ENCODE results near the gene TTC38.
"Not testable (repeated sequence)": the region's sequence is repeated elsewhere in the genome, so short reads cannot be mapped to it uniquely, and the experiment has no call there.

Gene TTC38

GRCh38 chr22:46247443-46247975 is 20.3 kb upstream of the TTC38 start:
- no peak for DNase-seq

DNA sequence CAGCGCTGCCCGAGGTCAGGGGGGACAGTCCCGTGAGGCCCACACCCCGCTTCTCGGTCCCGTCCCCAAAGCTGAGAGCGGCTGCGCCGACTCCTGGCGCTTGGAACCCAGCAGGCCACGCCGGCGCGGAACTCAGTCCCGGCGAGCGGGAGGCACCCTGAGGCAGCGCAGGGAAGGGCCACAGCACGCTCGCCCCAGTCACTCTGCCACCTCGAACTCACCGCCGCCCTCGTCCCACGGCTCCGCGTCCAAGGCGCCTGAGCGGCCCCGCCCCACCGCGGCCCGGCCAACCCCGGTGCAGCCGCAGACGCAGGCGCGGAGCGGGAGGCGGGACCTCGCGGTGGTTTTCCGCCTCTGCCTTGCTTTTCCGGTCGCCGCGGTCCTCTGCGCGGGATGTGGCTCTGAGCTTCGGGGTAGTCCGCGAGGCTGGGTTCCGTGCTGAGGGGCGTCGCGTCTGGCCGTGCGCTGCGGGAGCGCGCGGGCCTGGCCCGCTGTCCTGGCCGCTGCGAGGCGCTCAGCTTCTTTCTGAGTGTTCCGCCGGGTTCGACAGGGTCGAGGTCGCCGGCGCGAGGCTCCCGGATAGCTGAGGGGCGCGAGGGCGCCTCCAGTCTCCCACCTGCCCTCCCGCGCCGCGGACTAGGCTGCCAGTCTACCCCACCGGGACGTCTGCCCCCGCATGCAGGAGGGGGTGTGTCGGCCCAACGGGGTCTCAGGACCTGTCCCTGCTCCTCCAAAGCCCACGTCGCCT is 17.6 kb upstream of the TTC38 start, which contains the start of gene CDPF1:
TSS of gene CDPF1 (minus strand) at position 259 of the 748 bp plus-strand sequence. CDS start 2,009 bp downstream, outside the sequence.
- DNase-seq: peak; percentile 86

DNA sequence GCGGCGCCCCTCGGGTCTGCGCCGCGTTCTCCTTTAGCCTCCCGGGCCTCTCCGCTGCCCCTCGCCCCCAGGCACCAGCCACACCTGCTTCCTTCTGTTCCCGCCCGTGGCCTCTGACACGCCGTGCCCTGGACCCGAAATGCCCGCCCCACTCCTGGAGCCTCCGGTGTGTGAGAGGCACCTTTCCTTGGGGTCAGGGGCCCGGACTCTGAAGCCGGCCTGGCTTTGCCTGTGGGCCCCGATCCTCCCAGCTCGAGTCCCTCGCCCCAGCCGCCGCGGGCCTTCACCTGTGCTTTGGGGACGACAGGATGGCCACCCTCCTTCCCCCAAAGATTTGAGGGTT is 17.1 kb upstream of the TTC38 start:
- peak; percentile 14 for DNase-seq

DNA sequence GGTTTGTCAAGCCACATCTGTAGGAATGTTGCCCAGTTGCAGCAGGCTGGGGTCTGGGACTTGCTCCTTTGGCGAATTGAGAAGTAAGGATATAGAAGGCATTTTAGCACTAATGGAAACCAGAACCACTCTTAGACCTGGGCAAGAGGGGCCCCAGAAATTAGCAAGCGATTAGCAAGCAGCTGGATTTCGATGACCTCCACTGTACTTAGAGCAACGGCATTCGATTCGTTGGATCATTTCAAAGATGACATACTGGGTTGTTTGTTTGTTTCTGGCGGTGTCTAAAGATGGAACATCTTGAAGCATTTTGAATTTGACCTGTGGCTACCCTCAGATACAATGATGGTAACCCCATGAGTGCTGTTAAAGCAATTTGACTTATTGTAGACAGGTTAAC is 16.5 kb upstream of the TTC38 start:
- DNase-seq: no peak

DNA sequence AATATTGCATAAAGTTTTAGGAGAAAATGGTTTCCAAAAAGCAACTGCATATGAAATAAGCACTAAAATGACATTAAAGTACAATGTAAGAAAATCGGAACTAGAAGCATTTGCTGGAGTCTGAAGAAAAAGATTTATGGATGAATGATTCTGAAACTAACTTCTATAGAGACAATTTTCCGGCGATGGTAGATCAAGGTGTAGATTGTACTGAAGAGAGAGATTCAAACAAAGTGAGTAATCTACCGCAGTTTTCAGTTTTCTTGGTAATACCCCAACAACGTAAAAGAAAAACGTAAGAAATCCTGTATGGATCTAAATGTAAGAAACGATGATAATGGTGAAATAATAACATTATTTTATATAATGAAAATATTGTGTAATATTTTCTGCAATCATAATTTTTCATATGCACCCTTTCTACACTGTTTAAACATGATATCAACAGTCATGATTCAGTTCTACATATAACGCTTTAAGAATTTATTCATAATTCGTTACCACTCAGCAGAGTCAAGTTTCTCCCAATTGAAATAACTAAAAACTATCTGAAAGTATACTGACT is 15.9 kb upstream of the TTC38 start:
- no peak for DNase-seq

GRCh38 chr22:46256358-46256958 is 11.3 kb upstream of the TTC38 start:
- DNase-seq: peak; percentile 51

GRCh38 chr22:46259374-46259773 is 8.4 kb upstream of the TTC38 start:
- no peak for DNase-seq

DNA sequence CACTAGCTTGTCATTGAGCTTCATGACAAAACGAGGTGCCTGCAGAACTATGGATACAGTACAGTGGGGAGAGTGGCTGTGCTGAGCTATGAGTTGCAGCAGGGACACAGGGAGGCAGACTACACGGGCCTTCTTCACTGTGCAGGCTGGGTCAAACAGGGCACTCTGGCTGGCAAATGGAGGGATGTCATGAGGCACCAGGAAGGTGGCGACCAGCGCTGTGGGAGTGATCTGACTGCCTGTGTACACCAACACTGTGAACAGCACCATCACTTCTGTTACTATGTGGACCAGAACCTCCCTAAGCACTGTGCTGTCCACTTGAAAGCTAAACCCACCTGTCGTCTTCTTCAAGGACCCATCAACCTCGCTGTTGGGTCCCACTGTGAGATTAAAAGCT is 7.8 kb upstream of the TTC38 start:
- DNase-seq: no peak

DNA sequence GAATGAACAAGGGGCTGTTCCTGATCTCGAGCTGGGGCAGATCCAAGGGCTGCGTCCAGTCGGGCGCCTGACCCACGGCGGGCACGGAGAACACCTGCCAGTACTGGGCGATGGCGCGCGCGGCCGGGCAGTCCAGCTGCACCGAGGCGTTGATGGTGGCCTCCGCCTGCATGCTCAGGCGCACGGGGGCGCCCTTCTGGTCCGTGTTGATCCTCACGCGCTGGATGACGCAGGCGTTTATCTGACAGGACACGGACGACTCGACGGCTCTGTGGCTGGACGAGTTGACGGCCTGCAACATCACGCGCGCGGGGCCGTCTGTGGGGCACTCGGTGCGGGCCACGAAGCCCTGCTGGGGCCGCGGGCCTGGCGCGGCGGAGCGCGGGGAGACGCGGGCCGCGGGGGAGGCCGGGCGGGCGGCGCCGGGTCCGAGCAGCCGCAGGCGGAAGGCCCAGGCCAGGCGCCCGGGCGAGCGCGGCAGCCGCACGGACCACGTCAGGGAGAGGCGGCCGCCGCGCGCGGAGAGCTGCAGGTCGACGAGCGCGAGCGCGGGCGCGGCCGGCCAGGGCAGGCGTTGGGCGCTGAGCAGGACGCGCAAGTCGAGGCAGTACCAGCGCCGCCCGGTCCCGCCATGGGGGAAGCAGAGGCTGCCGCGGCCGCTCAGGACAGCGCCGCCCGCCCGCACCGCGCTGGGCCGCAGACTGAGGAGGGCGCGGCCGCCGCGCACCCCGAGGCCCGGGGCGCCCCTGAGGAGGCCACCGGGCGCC is 5.2 kb upstream of the TTC38 start:
- peak; percentile 76 for DNase-seq

- DNase-seq: no peak
Observed at GRCh38 chr22:46263216-46263590, 4.6 kb upstream of the TTC38 start, which contains the start of gene PKDREJ. Gene PKDREJ, minus strand, starts transcription at chr22:46263343. Its CDS starts 21 bp downstream, at chr22:46263322.

- not testable (repeated sequence) for DNase-seq
Observed at GRCh38 chr22:46264520-46264919, 3.3 kb upstream of the TTC38 start.

- DNase-seq: not testable (repeated sequence)
Observed at GRCh38 chr22:46265627-46266026, 2.2 kb upstream of the TTC38 start.

GRCh38 chr22:46269564-46269963 is 1.8 kb downstream of the TTC38 start:
- no peak for DNase-seq

GRCh38 chr22:46272196-46272595 is 4.4 kb downstream of the TTC38 start:
- DNase-seq: no peak

DNA sequence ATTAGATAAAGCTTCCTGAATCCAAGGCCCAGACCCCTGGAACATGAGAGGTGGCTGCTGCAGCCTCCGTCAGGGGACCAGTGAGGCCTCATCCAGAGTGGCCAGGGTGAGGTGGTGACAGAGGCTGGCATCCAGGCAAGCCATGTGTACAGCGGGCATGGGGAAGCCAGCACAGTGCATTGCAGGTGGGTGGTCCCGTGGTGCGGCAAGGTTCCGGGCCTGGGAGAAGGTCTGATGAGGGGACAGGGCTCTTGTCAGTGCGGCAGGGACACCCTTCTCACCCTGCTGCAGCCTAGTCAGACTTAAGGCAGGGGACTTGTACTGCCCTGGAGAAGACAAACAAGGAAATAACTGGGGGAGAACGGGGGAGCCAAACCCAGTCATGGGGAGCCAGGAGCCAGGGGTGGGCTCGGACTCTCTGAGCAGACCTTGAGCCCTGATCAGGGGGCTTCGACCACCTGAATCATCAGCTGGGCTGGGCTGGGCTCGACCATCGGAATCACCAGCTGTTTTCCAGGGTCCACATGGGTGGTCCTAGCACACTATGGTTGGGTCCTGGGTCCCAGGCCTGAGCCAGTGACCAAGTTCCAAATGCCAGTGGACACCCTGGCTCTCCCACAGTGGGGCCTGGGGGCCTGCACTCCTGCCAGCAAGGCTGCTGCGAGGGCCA is 5.1 kb downstream of the TTC38 start:
- DNase-seq: no peak

- no peak for DNase-seq
Observed at GRCh38 chr22:46273432-46274148, 5.8 kb downstream of the TTC38 start.

- no peak for DNase-seq
Observed at GRCh38 chr22:46274381-46274780, 6.6 kb downstream of the TTC38 start.

- peak; percentile 30 for DNase-seq
Observed at GRCh38 chr22:46275455-46276122, 7.8 kb downstream of the TTC38 start.

- DNase-seq: no peak
Observed at GRCh38 chr22:46276563-46276962, 8.8 kb downstream of the TTC38 start.

DNA sequence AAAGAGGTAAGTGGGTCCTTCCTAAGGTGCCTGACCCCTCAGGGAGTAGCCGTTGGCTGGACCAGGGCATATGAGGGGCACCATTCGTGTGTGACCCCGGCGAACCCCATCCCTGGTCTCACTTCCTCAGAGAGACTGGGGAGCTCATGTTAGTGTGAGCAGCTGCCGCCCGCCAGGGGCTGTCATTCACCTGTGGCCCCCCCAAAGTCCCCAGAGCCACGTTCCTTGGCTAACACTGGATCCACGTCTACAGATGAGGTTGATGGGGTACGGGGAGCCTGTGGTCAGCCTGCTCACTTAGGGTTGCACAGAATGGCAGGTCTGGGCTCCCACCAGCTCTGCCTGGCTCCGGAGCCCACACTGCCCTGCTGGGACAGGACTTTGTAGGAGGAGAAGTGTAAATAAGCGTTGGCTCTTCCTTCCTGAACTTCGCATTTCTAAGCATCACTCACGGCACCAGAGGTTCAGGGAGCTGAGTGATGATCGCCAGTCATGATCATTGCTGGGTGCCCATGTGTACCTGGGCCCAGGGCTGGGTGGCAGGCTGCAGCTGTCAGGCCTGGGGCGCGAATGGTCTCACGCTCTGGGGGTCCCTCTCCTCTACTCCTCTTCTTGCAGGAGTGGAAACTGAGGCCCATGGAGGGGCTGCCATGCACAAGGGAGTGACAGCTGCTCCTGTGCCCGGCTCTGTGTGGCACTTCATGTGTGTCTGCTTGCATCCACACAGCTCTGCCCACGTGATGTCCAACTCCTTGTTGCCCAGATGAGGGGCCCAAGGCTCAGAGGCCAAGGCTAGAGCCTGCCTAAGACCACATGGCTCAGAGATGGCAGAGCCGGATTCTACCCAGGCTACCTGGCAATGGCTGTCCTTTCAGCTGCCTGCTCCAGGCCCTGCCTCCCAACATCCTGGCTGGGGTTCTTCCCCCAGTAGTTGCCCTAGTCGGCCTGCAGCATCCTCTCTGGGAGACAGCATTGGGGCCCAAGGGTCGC is 11.1 kb downstream of the TTC38 start:
- DNase-seq: no peak
